Measurements from ENCODE around the gene CEBPB.

The CEBPB gene

GRCh38 chr20:50214226-50215024 is 23.8 kb downstream of the CEBPB start:
- no peak for FAIRE-seq

- FAIRE-seq = no peak
These were observed 24.6 kb downstream of the CEBPB start for GRCh38 chr20:50215101-50215690.

GRCh38 chr20:50215926-50216325 is 25.3 kb downstream of the CEBPB start:
- no peak for FAIRE-seq

GRCh38 chr20:50216543-50217206 is 26.0 kb downstream of the CEBPB start:
- FAIRE-seq = no peak

GRCh38 chr20:50217207-50217949 is 26.7 kb downstream of the CEBPB start:
- no peak for FAIRE-seq

- FAIRE-seq = no peak
These were observed 28.4 kb downstream of the CEBPB start for GRCh38 chr20:50218987-50219435.

GRCh38 chr20:50219600-50219999 is 29.0 kb downstream of the CEBPB start:
- no peak for FAIRE-seq

- FAIRE-seq = no peak
These were observed 29.7 kb downstream of the CEBPB start for GRCh38 chr20:50220093-50220893.

- no peak for FAIRE-seq
These were observed 30.3 kb downstream of the CEBPB start for GRCh38 chr20:50220894-50221365.

GRCh38 chr20:50221501-50222308 is 31.1 kb downstream of the CEBPB start:
- FAIRE-seq = no peak

- no peak for FAIRE-seq
These were observed 31.8 kb downstream of the CEBPB start for GRCh38 chr20:50222309-50223038.

GRCh38 chr20:50223039-50224005 is 32.7 kb downstream of the CEBPB start:
- no peak for FAIRE-seq

GRCh38 chr20:50224052-50224451 is 33.4 kb downstream of the CEBPB start:
- FAIRE-seq = no peak

- FAIRE-seq = no peak
These were observed 34.1 kb downstream of the CEBPB start for GRCh38 chr20:50224531-50225255.

- no peak for FAIRE-seq
These were observed 35.7 kb downstream of the CEBPB start for GRCh38 chr20:50226093-50226974.

GRCh38 chr20:50227506-50227905 is 36.9 kb downstream of the CEBPB start:
- no peak for FAIRE-seq

- FAIRE-seq = no peak
These were observed 38.6 kb downstream of the CEBPB start for GRCh38 chr20:50229156-50229607.

Data from islet of Langerhans (tissue), 1 donor.